Liver (tissue), 9 donors: Measurements from ENCODE around the gene GSTO2. TPM values are rescaled to one million over a fixed set of nuclear protein-coding genes. Genes with fewer than 3 reads are reported as not detected.
A peak's percentile ranks its signal among the peaks of the same experiment; 100 is the strongest.

Experiments
- DNase-seq: peaks from one replicate; pipeline ENCODE4 v3.0.0-alpha.2; 2017; ENCODE audit warnings: low spot score
- H3K27ac ChIP-seq, 2 donors: one replicate each; pipeline ENCODE4 v1.7.0; 2013; ENCODE audit warnings: inconsistent platforms in 2 of 2, low read length in 2 of 2, control low read depth in 1 of 2, low read depth in 1 of 2, mild to moderate bottlenecking in 1 of 2
- H3K27me3 ChIP-seq, 4 donors: one replicate each; pipeline versions ENCODE4 v1.6.1 to v1.7.0; 2013; ENCODE audit warnings: low read length in 3 of 4, inconsistent platforms in 1 of 4, mild to moderate bottlenecking in 1 of 4, moderate library complexity in 1 of 4; ENCODE audit not compliant: control insufficient read depth in 4 of 4, insufficient read depth in 4 of 4
- H3K36me3 ChIP-seq, 4 donors: one replicate each; pipeline versions ENCODE4 v1.6.1 to v1.7.0; 2013; ENCODE audit warnings: low read length in 3 of 4, mild to moderate bottlenecking in 3 of 4, low read depth in 1 of 4, moderate library complexity in 1 of 4; ENCODE audit not compliant: control insufficient read depth in 4 of 4, insufficient read depth in 3 of 4
- H3K4me1 ChIP-seq, 4 donors: one replicate each; pipeline versions ENCODE4 v1.6.1 to v1.7.0; 2013; ENCODE audit warnings: low read length in 3 of 4, mild to moderate bottlenecking in 3 of 4, moderate library complexity in 1 of 4; ENCODE audit not compliant: control insufficient read depth in 4 of 4, insufficient read depth in 4 of 4
- H3K4me3 ChIP-seq, 3 donors: one replicate each; pipeline versions ENCODE4 v1.6.1 to v1.7.0; 2013; ENCODE audit warnings: low read length in 3 of 3, control low read depth in 1 of 3, low read depth in 1 of 3, mild to moderate bottlenecking in 1 of 3
- H3K9ac ChIP-seq, 2 donors: one replicate each; pipeline ENCODE4 v1.7.0; 2013; ENCODE audit warnings: low read length in 2 of 2, mild to moderate bottlenecking in 2 of 2, moderate library complexity in 2 of 2, control low read depth in 1 of 2, low read depth in 1 of 2
- H3K9me3 ChIP-seq, 4 donors: one replicate each; pipeline versions ENCODE4 v1.6.1 to v1.7.0; 2013; ENCODE audit warnings: low read length in 3 of 4; ENCODE audit not compliant: control insufficient read depth in 4 of 4
- ATF3 ChIP-seq: IDR thresholded peaks from 2 replicates; pipeline ENCODE4 v1.6.1; 2016; ENCODE audit warnings: antibody characterized with exemption
- CTCF ChIP-seq: fragments of 150-350 bp; IDR thresholded peaks from 2 replicates; pipeline ENCODE4 v1.5.1; 2017; ENCODE audit warnings: improper control_type of control experiment, low read depth, low read length; ENCODE audit not compliant: missing input control
- EGR1 ChIP-seq, 2 donors: IDR thresholded peaks; 2 replicates each; pipeline ENCODE4 v1.6.1; 2016 to 2018; ENCODE audit warnings: antibody characterized with exemption in 2 of 2, low read depth in 2 of 2
- FOXA1 ChIP-seq: IDR thresholded peaks from 2 replicates; pipeline ENCODE4 v1.6.1; 2016; ENCODE audit warnings: antibody characterized with exemption
- FOXA2 ChIP-seq: IDR thresholded peaks from 2 replicates; pipeline ENCODE4 v1.6.1; 2016; ENCODE audit warnings: antibody characterized with exemption
- GABPA ChIP-seq, 2 donors: IDR thresholded peaks in 1 of 2; conservative IDR thresholded peaks in 1 of 2; 2 replicates each; pipeline ENCODE4 v1.6.1; 2016; ENCODE audit warnings: antibody characterized with exemption in 2 of 2, mild to moderate bottlenecking in 1 of 2, moderate library complexity in 1 of 2
- HNF4A ChIP-seq, 2 donors: conservative IDR thresholded peaks; 2 replicates each; pipeline ENCODE4 v1.6.1; 2016; ENCODE audit warnings: antibody characterized with exemption in 2 of 2, mild to moderate bottlenecking in 2 of 2
- HNF4G ChIP-seq: IDR thresholded peaks from 2 replicates; pipeline ENCODE4 v1.6.1; 2016; ENCODE audit warnings: antibody characterized with exemption
- JUND ChIP-seq, 2 donors: IDR thresholded peaks; 2 replicates each; pipeline ENCODE4 v1.6.1; 2016; ENCODE audit warnings: antibody characterized with exemption in 2 of 2
- MAX ChIP-seq: IDR thresholded peaks from 2 replicates; pipeline ENCODE4 v1.6.1; 2016; ENCODE audit warnings: antibody characterized with exemption
- NR2F2 ChIP-seq: IDR thresholded peaks from 2 replicates; pipeline ENCODE4 v1.6.1; 2016; ENCODE audit warnings: antibody characterized with exemption
- RAD21 ChIP-seq, 2 donors: IDR thresholded peaks; 2 replicates each; pipeline ENCODE4 v1.6.1; 2016; ENCODE audit warnings: antibody characterized with exemption in 2 of 2, mild to moderate bottlenecking in 2 of 2
- REST ChIP-seq: IDR thresholded peaks from 2 replicates; pipeline ENCODE4 v1.6.1; 2016; ENCODE audit warnings: antibody characterized with exemption, mild to moderate bottlenecking
- RXRA ChIP-seq, 2 donors: IDR thresholded peaks; 2 replicates each; pipeline ENCODE4 v1.6.1; 2017 to 2018; ENCODE audit warnings: antibody characterized with exemption in 2 of 2, mild to moderate bottlenecking in 1 of 2
- SP1 ChIP-seq: IDR thresholded peaks from 2 replicates; pipeline ENCODE4 v1.6.1; 2018; ENCODE audit warnings: antibody characterized with exemption, mild to moderate bottlenecking
- TAF1 ChIP-seq: conservative IDR thresholded peaks from 2 replicates; pipeline ENCODE4 v1.6.1; 2016; ENCODE audit warnings: antibody characterized with exemption, mild to moderate bottlenecking
- YY1 ChIP-seq: IDR thresholded peaks from 2 replicates; pipeline ENCODE4 v1.6.1; 2016; ENCODE audit warnings: antibody characterized with exemption, mild to moderate bottlenecking
- ZBTB33 ChIP-seq: IDR thresholded peaks from 2 replicates; pipeline ENCODE4 v1.6.1; 2016; ENCODE audit warnings: antibody characterized with exemption
- WGBS: extraction: QIAGEN DNeasy Blood & Tissue Kit; methylation state at CpG from one replicate; pipeline ENCODE4 v1.1.7; 2013; 5-methylcytosine and 5-hydroxymethylcytosine counted together
- polyA plus RNA-seq, 2 donors: library from polyadenylated mRNA; stranded (reverse) in 1 of 2; unstranded in 1 of 2; fragments of 200-250 nt in 1 of 2; fragments of >200 nt in 1 of 2; fragmentation: Nextera tagmentation in 1 of 2; extraction: Ambion mirVana in 1 of 2; gene quantifications; one replicate each; pipeline versions ENCODE4 v1.2.1 to v1.2.3, GENCODE V29; 2013 to 2015
- total RNA-seq, 2 donors: library from RNA; depleted of rRNA; stranded (reverse); fragments of >200 nt; gene quantifications; one replicate each; pipeline ENCODE4 v1.2.3, GENCODE V29; 2014
- donor health status: healthy.
- donor health status: healthy.
- donor health status: healthy.
- donor health status: healthy.
- donor health status: healthy.

The GSTO2 gene
- total and polyA plus RNA-seq, 4 donors = 1.0 to 4.6 (median 1.7) TPM

GRCh38 chr10:104329735-104330134 lies 60.8 kb downstream of the GSTO2 start:
- 85% methylated on average over 3 of the region's 3 CpGs for WGBS
- no peaks in the 10 kb centered on the region for H3K27me3 ChIP-seq
- H3K9me3 ChIP-seq = no peaks in the 10 kb centered on the region
- TF ChIP-seq NR2F2 = no peak
- TF ChIP-seq FOXA1 = no peak
- TF ChIP-seq RXRA (IDR thresholded peaks at IDR 0.05) = no peak
- no peak for TF ChIP-seq FOXA2
- no peak for TF ChIP-seq ATF3
- TF ChIP-seq REST = no peak
- TF ChIP-seq HNF4G = no peak
- TF ChIP-seq SP1 = no peak
- TF ChIP-seq GABPA (IDR thresholded peaks at IDR 0.05 in 1 of 2, conservative IDR thresholded peaks at IDR 0.05 in 1 of 2) = no peak
- TF ChIP-seq EGR1 (IDR thresholded peaks at IDR 0.05; ENCODE audit: low read depth in 2 of 2) = no peak
- TF ChIP-seq TAF1 = no peak
- TF ChIP-seq JUND (IDR thresholded peaks at IDR 0.05) = no peak
- TF ChIP-seq MAX = no peak
- no peak for TF ChIP-seq YY1
- TF ChIP-seq ZBTB33 = no peak
- TF ChIP-seq CTCF = no peak
- TF ChIP-seq RAD21 (IDR thresholded peaks at IDR 0.05) = no peak
- no peak for TF ChIP-seq HNF4A (conservative IDR thresholded peaks at IDR 0.05)
- no peak overlapping the region for H3K9ac ChIP-seq
- H3K27ac ChIP-seq = peak overlapping the region; percentile 37 to 69
- DNase-seq = no peak
- peaks cover 0 to 24% (median 13%) of the 10 kb centered on the region in 4 donors for H3K4me1 ChIP-seq
- no peak overlapping the region for H3K4me3 ChIP-seq
- no peaks in the 10 kb centered on the region for H3K36me3 ChIP-seq
